Ovary (tissue), 3 donors: ENCODE measurements around the gene TM4SF20.

ENCODE experiments used
- EP300 ChIP-seq: sonication (generic); formaldehyde crosslinking; IDR thresholded peaks from one replicate; pipeline ENCODE4 v1.6.1; 2017; ENCODE audit warnings: antibody characterized with exemption
- TF ChIP-seq, protein P1 (sequence below), 3 donors: fragments of 450-650 bp in 2 of 3; fragments of 200-600 bp in 1 of 3; IDR thresholded peaks; one replicate each; pipeline versions ENCODE4 v1.5.1 to v1.8.0; 2016 to 2022; ENCODE audit warnings: antibody characterized with exemption in 3 of 3, mild to moderate bottlenecking in 1 of 3
- donor health status: DM: no; HTN: no; CAD: no.

GRCh38 chr2:227326783-227327182 lies 52.3 kb downstream of the TM4SF20 start:
- TF ChIP-seq, protein P1, sequence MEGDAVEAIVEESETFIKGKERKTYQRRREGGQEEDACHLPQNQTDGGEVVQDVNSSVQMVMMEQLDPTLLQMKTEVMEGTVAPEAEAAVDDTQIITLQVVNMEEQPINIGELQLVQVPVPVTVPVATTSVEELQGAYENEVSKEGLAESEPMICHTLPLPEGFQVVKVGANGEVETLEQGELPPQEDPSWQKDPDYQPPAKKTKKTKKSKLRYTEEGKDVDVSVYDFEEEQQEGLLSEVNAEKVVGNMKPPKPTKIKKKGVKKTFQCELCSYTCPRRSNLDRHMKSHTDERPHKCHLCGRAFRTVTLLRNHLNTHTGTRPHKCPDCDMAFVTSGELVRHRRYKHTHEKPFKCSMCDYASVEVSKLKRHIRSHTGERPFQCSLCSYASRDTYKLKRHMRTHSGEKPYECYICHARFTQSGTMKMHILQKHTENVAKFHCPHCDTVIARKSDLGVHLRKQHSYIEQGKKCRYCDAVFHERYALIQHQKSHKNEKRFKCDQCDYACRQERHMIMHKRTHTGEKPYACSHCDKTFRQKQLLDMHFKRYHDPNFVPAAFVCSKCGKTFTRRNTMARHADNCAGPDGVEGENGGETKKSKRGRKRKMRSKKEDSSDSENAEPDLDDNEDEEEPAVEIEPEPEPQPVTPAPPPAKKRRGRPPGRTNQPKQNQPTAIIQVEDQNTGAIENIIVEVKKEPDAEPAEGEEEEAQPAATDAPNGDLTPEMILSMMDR (IDR thresholded peaks at IDR 0.05): no peak
- TF ChIP-seq EP300: no peak
